GM12878 (cell line): Measurements from ENCODE around the gene CDC14B. TPM values are rescaled to one million over a fixed set of nuclear protein-coding genes. Genes with fewer than 3 reads are reported as not detected.

Experiments used
- ATAC-seq: fragments of 200-7000 bp; cut with Tn5 transposase; 3 replicates; pipeline ENCODE4 v1.9.1; 2020; ENCODE audit warnings: mild to moderate bottlenecking, moderate library complexity
- BruUV-seq: library from RNA; stranded (reverse); fragments of 400-500 nt; replicated peaks from 2 replicates; lab custom pipeline; 2021; lab: Mats Ljungman, UMichigan
- CTCF ChIA-PET: fragments of 300-600 bp; sonication (Branson Sonifier 250); formaldehyde crosslinking; extraction: SDS; loops from one replicate; lab custom pipeline; 2021; ENCODE audit warnings: inconsistent platforms; lab: Yijun Ruan, JAX
- POLR2A ChIA-PET: fragments of 350-600 bp; formaldehyde crosslinking; extraction: SDS; loops from one replicate; lab custom pipeline; 2021; ENCODE audit warnings: inconsistent platforms; lab: Charles Lee
- RAD21 ChIA-PET: fragments of 300-600 bp; sonication (Branson Sonifier 250); formaldehyde crosslinking; loops from one replicate; lab custom pipeline; 2023; ENCODE audit warnings: antibody characterized with exemption; ENCODE audit not compliant: unreplicated experiment; lab: Charles Lee
- SMC1A ChIA-PET: fragments of 300-600 bp; sonication (Branson Sonifier 250); formaldehyde crosslinking; loops from one replicate; lab custom pipeline; 2023; ENCODE audit not compliant: unreplicated experiment, uncharacterized antibody; lab: Charles Lee
- DNase-seq: peaks from one replicate; pipeline ENCODE4 v3.0.0-alpha.2; 2011; ENCODE audit warnings: low read depth, low spot score
- FAIRE-seq: peaks from 3 replicates; lab custom pipeline; 2011; peaks lifted over from hg19 to GRCh38; lab: Jason Lieb, UNC
- H2AFZ ChIP-seq: 2 replicates; pipeline ENCODE4 v1.6.0; 2011; ENCODE audit warnings: low read depth, low read length, control low read depth; ENCODE audit not compliant: control insufficient read depth
- H3K27ac ChIP-seq: 2 replicates; pipeline ENCODE4 v1.5.1; 2011; ENCODE audit warnings: control low read depth; ENCODE audit not compliant: control insufficient read depth, insufficient read depth
- H3K27me3 ChIP-seq, 2 experiments: replicated peaks in 1 of 2; 2 replicates each; pipeline versions ENCODE4 v1.6.0 to v1.6.1; 2011; ENCODE audit warnings: low read length in 1 of 2; ENCODE audit not compliant: control insufficient read depth in 2 of 2, insufficient read depth in 2 of 2
- H3K36me3 ChIP-seq, 2 experiments: 2 replicates each; pipeline ENCODE4 v1.5.1; 2011; ENCODE audit warnings: low read length in 1 of 2; ENCODE audit not compliant: control insufficient read depth in 2 of 2, insufficient read depth in 2 of 2
- H3K4me1 ChIP-seq: 2 replicates; pipeline ENCODE4 v1.6.1; 2011; ENCODE audit warnings: mild to moderate bottlenecking, low read length, moderate library complexity, mixed read lengths; ENCODE audit not compliant: control insufficient read depth, insufficient read depth
- H3K4me2 ChIP-seq: 2 replicates; pipeline ENCODE4 v1.6.0; 2011; ENCODE audit warnings: control low read depth; ENCODE audit not compliant: control insufficient read depth, insufficient read depth
- H3K4me3 ChIP-seq: fragments of 200-600 bp; sonication (generic); 2 replicates; pipeline ENCODE4 v1.5.1; 2016
- H3K79me2 ChIP-seq: 2 replicates; pipeline ENCODE4 v1.6.0; 2011; ENCODE audit warnings: low read length; ENCODE audit not compliant: control insufficient read depth, insufficient read depth
- H3K9ac ChIP-seq: 2 replicates; pipeline ENCODE4 v1.8.0; 2011; ENCODE audit warnings: low read length, control low read depth, mixed read lengths; ENCODE audit not compliant: control insufficient read depth, insufficient read depth
- H3K9me3 ChIP-seq: replicated peaks from 3 replicates; pipeline ENCODE4 v1.5.1; 2011; ENCODE audit warnings: mild to moderate bottlenecking, low read length; ENCODE audit not compliant: control insufficient read depth, insufficient read depth
- H4K20me1 ChIP-seq: 2 replicates; pipeline ENCODE4 v1.6.0; 2011; ENCODE audit not compliant: control insufficient read depth, insufficient read depth
- CREB1 ChIP-seq: IDR thresholded peaks from 2 replicates; pipeline ENCODE4 v1.6.1; 2012; ENCODE audit warnings: low read depth, mild to moderate bottlenecking, inconsistent platforms
- ESRRA ChIP-seq: IDR thresholded peaks from 2 replicates; pipeline ENCODE4 v1.6.1; 2012; ENCODE audit warnings: mild to moderate bottlenecking, low read length, improper control_type of control experiment
- GABPA ChIP-seq: IDR thresholded peaks from 2 replicates; pipeline ENCODE4 v1.6.1; 2014; ENCODE audit warnings: antibody characterized with exemption, low read depth, mild to moderate bottlenecking, inconsistent platforms
- KAT2A ChIP-seq: conservative IDR thresholded peaks from 2 replicates; pipeline ENCODE4 v1.6.1; 2011; ENCODE audit warnings: low read depth, low read length; ENCODE audit not compliant: control insufficient read depth
- NBN ChIP-seq: fragments of 450-650 bp; IDR thresholded peaks from 2 replicates; pipeline ENCODE4 v1.6.1; 2016
- NR2C1 ChIP-seq: fragments of 450-650 bp; IDR thresholded peaks from 2 replicates; pipeline ENCODE4 v1.6.1; 2017; ENCODE audit warnings: antibody characterized with exemption, mild to moderate bottlenecking, moderate library complexity
- RBBP5 ChIP-seq: fragments of 200-600 bp; sonication (generic); conservative IDR thresholded peaks from 2 replicates; pipeline ENCODE4 v1.6.1; 2016
- RFX5 ChIP-seq: IDR thresholded peaks from 2 replicates; pipeline ENCODE4 v1.6.1; 2011; ENCODE audit warnings: low read depth, low read length, improper control_type of control experiment
- SIN3A ChIP-seq: IDR thresholded peaks from 2 replicates; pipeline ENCODE4 v1.6.1; 2012; ENCODE audit warnings: low read depth, low read length, improper control_type of control experiment
- SREBF1 ChIP-seq: IDR thresholded peaks from 2 replicates; pipeline ENCODE4 v1.6.1; 2012; ENCODE audit warnings: mild to moderate bottlenecking, low read length
- STAT1 ChIP-seq: fragments of 450-650 bp; conservative IDR thresholded peaks from 2 replicates; pipeline ENCODE4 v1.6.1; 2014; ENCODE audit warnings: antibody characterized with exemption, mild to moderate bottlenecking
- YBX1 ChIP-seq: fragments of 450-650 bp; IDR thresholded peaks from 2 replicates; pipeline ENCODE4 v1.6.1; 2016; ENCODE audit warnings: antibody characterized with exemption
- ZSCAN29 ChIP-seq: fragments of 450-650 bp; IDR thresholded peaks from 2 replicates; pipeline ENCODE4 v1.6.1; 2017; ENCODE audit warnings: mild to moderate bottlenecking, moderate library complexity
- WGBS: methylation state at CpG from one replicate; pipeline ENCODE4 v1.1.6; 2016; ENCODE audit warnings: low lambda C conversion rate; ENCODE audit not compliant: insufficient replicate concordance, insufficient coverage; ENCODE audit errors: missing lambda C conversion rate; 5-methylcytosine and 5-hydroxymethylcytosine counted together
- in situ Hi-C: fragments of 300-500 bp; cut with MboI; formaldehyde crosslinking; loops from 9 replicates; pipeline ENCODE4 v1.14.3; 2018; ENCODE audit warnings: mixed read lengths
- intact Hi-C: fragments of 100-400 bp; cut with micrococcal nuclease; formaldehyde crosslinking; loops from one replicate; pipeline ENCODE4 v1.14.2; 2022; ENCODE audit not compliant: unreplicated experiment
- polyA plus RNA-seq, 11 experiments: library from polyadenylated mRNA; depleted of rRNA in 4 of 11; unstranded in 6 of 11; stranded (reverse) in 5 of 11; fragments of >200 nt; fragmentation: Nextera tagmentation in 4 of 11; fragmentation: Illumina TruSeq in 1 of 11; extraction: Ambion mirVana in 4 of 11; extraction: Trizol in 1 of 11; gene quantifications; 1 replicate in 1 of 11; 2 replicates in 10 of 11; pipeline versions ENCODE4 v1.2.1 to v1.2.3, GENCODE V29; 2011 to 2016; ENCODE audit warnings: inconsistent platforms in 2 of 11, missing spikeins in 2 of 11, low read depth in 1 of 11
- total RNA-seq, 4 experiments: library from RNA; depleted of rRNA in 3 of 4; stranded (reverse); fragments of >200 nt in 3 of 4; fragmentation: Illumina TruSeq in 1 of 4; extraction: Trizol in 1 of 4; gene quantifications; 2 replicates each; pipeline versions ENCODE4 v1.2.1 to v1.2.3, GENCODE V29; 2013 to 2021
- TF ChIP-seq, protein P1 (sequence below): fragments of 450-650 bp; IDR thresholded peaks from 2 replicates; pipeline ENCODE4 v1.6.1; 2017; ENCODE audit warnings: mild to moderate bottlenecking, moderate library complexity
- TF ChIP-seq, protein P2 (sequence below): fragments of 450-650 bp; IDR thresholded peaks from 2 replicates; pipeline ENCODE4 v1.6.1; 2016; ENCODE audit warnings: mild to moderate bottlenecking
- TF ChIP-seq, protein P3 (sequence below), 3 experiments: IDR thresholded peaks in 2 of 3; conservative IDR thresholded peaks in 1 of 3; 2 replicates each; pipeline ENCODE4 v1.5.1; 2011; ENCODE audit warnings: low read depth in 3 of 3, low read length in 3 of 3, mild to moderate bottlenecking in 3 of 3, control low read depth in 2 of 3, moderate library complexity in 2 of 3, inconsistent platforms in 1 of 3, mixed read lengths in 1 of 3; ENCODE audit not compliant: control insufficient read depth in 2 of 3, insufficient read depth in 1 of 3; ENCODE audit errors: extremely low read depth in 1 of 3

CDC14B gene
- total and polyA plus RNA-seq, 10 of the 15 experiments (the other 5 are each of a cell fraction or from before 2014, with no cell fraction given) = 3.7 to 11.7 (median 6.2) TPM

DNA sequence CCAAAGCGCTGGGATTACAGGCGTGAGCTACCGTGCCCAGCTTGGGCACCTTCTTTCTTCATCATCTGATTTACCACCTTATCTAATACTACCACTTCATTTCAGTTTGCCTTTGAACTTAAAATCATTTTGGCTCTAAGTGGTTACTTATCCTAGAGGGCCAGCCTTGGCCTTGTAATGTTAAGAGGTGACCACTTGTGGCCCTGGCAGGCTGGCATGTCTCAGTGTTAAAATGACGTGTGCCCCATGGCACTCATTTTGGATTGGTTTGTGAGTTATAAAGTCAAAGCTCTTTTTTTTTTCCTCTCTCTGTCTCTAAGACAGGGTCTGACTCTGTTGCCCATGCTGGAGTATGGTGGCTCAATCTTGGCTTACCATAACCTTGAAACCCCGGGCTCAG lies 151.9 kb downstream of the CDC14B start:
- WGBS = 95% methylated on average over 5 of the region's 5 CpGs
- CTCF ChIA-PET = no interaction called here
- POLR2A ChIA-PET = no interaction called here
- Histone ChIP-seq H3K4me1 (no peaks in the 10 kb centered on the region), H4K20me1 (no peaks in the 10 kb centered on the region), H3K9ac (no peak overlapping the region), H3K79me2 (no peaks in the 10 kb centered on the region), H3K27ac (no peak overlapping the region), H3K9me3 (no peaks in the 10 kb centered on the region), H2AFZ (no peak overlapping the region), H3K4me3 (no peak overlapping the region), H3K4me2 (no peak overlapping the region), H3K36me3 (no peaks in the 10 kb centered on the region), H3K27me3 (no peaks in the 10 kb centered on the region)
- RAD21 ChIA-PET = interaction anchor here (0.7 kb wide), 1 partner anchor 1108 kb away, joined by 3 read pairs; no protein-coding TSS in a partner anchor
- BruUV-seq = no TSS peak
- SMC1A ChIA-PET = no interaction called here
- TF ChIP-seq, protein P1, sequence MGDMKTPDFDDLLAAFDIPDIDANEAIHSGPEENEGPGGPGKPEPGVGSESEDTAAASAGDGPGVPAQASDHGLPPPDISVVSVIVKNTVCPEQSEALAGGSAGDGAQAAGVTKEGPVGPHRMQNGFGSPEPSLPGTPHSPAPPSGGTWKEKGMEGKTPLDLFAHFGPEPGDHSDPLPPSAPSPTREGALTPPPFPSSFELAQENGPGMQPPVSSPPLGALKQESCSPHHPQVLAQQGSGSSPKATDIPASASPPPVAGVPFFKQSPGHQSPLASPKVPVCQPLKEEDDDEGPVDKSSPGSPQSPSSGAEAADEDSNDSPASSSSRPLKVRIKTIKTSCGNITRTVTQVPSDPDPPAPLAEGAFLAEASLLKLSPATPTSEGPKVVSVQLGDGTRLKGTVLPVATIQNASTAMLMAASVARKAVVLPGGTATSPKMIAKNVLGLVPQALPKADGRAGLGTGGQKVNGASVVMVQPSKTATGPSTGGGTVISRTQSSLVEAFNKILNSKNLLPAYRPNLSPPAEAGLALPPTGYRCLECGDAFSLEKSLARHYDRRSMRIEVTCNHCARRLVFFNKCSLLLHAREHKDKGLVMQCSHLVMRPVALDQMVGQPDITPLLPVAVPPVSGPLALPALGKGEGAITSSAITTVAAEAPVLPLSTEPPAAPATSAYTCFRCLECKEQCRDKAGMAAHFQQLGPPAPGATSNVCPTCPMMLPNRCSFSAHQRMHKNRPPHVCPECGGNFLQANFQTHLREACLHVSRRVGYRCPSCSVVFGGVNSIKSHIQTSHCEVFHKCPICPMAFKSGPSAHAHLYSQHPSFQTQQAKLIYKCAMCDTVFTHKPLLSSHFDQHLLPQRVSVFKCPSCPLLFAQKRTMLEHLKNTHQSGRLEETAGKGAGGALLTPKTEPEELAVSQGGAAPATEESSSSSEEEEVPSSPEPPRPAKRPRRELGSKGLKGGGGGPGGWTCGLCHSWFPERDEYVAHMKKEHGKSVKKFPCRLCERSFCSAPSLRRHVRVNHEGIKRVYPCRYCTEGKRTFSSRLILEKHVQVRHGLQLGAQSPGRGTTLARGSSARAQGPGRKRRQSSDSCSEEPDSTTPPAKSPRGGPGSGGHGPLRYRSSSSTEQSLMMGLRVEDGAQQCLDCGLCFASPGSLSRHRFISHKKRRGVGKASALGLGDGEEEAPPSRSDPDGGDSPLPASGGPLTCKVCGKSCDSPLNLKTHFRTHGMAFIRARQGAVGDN = no peak
- TF ChIP-seq YBX1 (no peak), STAT1 (no peak), NBN (no peak), ZSCAN29 (no peak), SREBF1 (no peak), RFX5 (no peak), KAT2A (no peak), NR2C1 (no peak), RBBP5 (no peak), SIN3A (no peak), ESRRA (no peak), CREB1 (no peak), GABPA (no peak)
- TF ChIP-seq, protein P2, sequence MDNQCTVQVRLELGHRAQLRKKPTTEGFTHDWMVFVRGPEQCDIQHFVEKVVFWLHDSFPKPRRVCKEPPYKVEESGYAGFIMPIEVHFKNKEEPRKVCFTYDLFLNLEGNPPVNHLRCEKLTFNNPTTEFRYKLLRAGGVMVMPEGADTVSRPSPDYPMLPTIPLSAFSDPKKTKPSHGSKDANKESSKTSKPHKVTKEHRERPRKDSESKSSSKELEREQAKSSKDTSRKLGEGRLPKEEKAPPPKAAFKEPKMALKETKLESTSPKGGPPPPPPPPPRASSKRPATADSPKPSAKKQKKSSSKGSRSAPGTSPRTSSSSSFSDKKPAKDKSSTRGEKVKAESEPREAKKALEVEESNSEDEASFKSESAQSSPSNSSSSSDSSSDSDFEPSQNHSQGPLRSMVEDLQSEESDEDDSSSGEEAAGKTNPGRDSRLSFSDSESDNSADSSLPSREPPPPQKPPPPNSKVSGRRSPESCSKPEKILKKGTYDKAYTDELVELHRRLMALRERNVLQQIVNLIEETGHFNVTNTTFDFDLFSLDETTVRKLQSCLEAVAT = no peak
- TF ChIP-seq, protein P3, sequence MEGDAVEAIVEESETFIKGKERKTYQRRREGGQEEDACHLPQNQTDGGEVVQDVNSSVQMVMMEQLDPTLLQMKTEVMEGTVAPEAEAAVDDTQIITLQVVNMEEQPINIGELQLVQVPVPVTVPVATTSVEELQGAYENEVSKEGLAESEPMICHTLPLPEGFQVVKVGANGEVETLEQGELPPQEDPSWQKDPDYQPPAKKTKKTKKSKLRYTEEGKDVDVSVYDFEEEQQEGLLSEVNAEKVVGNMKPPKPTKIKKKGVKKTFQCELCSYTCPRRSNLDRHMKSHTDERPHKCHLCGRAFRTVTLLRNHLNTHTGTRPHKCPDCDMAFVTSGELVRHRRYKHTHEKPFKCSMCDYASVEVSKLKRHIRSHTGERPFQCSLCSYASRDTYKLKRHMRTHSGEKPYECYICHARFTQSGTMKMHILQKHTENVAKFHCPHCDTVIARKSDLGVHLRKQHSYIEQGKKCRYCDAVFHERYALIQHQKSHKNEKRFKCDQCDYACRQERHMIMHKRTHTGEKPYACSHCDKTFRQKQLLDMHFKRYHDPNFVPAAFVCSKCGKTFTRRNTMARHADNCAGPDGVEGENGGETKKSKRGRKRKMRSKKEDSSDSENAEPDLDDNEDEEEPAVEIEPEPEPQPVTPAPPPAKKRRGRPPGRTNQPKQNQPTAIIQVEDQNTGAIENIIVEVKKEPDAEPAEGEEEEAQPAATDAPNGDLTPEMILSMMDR (IDR thresholded peaks at IDR 0.05 in 2 of 3, conservative IDR thresholded peaks at IDR 0.05 in 1 of 3; ENCODE audit: control insufficient read depth in 2 of 3, extremely low read depth in 1 of 3, insufficient read depth in 1 of 3, low read depth in 3 of 3, low read length in 3 of 3) = no peak
- no peak for ATAC-seq
- no peak for DNase-seq
- intact Hi-C loops = no loop called here
- in situ Hi-C loops = no loop called here
- FAIRE-seq = no peak
